ENCODE measurements around the gene USP22. TPM values are rescaled to one million over a fixed set of nuclear protein-coding genes. Genes with fewer than 3 reads are reported as not detected.

Gene USP22
- total and polyA plus RNA-seq, 2 of the 8 experiments (the other 6 are each of a cell fraction or from before 2014, with no cell fraction given) = 221 to 316 TPM

DNA sequence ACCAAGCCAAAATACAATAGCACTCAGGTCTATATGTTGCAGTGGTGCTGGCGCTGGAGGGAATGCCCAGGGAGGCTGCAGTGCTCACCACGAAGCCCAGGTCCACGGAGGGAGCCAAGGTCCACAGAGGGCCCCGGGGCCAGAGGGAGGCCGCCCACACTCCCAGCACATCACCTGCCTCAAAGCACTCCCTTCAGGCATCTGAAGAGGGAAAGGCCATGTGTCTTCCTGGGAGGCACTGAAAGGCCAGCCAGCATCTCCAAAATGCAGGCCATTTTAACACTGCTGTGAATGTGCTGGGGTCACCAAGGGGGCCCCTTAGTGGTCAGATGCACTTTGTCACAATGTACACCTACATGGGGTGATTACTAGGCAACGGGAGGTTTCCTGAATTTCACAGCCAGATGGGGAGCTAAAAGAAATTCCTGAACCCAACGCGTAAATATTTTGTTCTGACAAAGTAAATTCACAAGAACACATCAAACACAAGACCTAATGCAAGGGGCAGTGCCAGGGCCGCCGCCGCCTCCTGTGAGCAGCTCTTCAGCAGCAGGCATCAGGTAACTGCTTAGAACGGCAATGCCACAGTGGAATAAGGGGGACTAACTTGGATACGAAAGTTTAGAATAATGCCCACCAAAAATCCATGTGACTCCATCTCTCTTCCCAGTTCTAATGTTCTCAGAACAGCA lies 42.8 kb downstream of the USP22 start:
- Histone ChIP-seq H3K4me3 (ENCODE audit: extremely low read depth in 1 of 4, insufficient read depth in 2 of 4, low read depth in 3 of 4, low read length in 4 of 4) (no peak overlapping the region), H3K9me3 (ENCODE audit: insufficient read depth in 2 of 2, low read depth in 1 of 2, low read length in 1 of 2) (no peaks in the 10 kb centered on the region), H2AK5ac (ENCODE audit: low read depth, low read length) (no peak overlapping the region), H3K18ac (ENCODE audit: extremely low read depth, low read length) (no peak overlapping the region), H3K56ac (replicated peaks; ENCODE audit: insufficient read length, low read depth, low read length) (no peak overlapping the region), H3K79me1 (ENCODE audit: low read depth, low read length) (peaks cover 2% of the 10 kb centered on the region), H3K14ac (ENCODE audit: insufficient read length) (no peak overlapping the region), H3K9ac (replicated peaks in 1 of 4; ENCODE audit: extremely low read depth in 1 of 4, low read depth in 3 of 4, low read length in 3 of 4) (no peak overlapping the region), H3K36me3 (ENCODE audit: control insufficient read depth in 2 of 4, insufficient read depth in 4 of 4, low read length in 3 of 4) (peaks cover 26 to 52% (median 37%) of the 10 kb centered on the region in 4 experiments), H4K5ac (ENCODE audit: insufficient read length, low read depth, low read length) (no peak overlapping the region), H3K4me1 (replicated peaks in 1 of 4; ENCODE audit: control insufficient read depth in 3 of 4, insufficient read depth in 4 of 4, low read length in 3 of 4) (peaks cover 0 to 4% (median 0%) of the 10 kb centered on the region in 4 experiments; a peak in 1 of 7 replicates), H2BK12ac (ENCODE audit: low read depth, low read length) (no peak overlapping the region), H4K8ac (ENCODE audit: extremely low read depth, insufficient read depth, low read length) (no peak overlapping the region), H2BK20ac (ENCODE audit: low read length) (no peak overlapping the region), H3K27ac (ENCODE audit: low read depth, low read length) (no peak overlapping the region), H3K79me2 (ENCODE audit: control insufficient read depth in 1 of 2, insufficient read depth in 2 of 2, low read length in 2 of 2) (peaks cover 0 to 6% of the 10 kb centered on the region in 2 experiments; a peak in 2 of 4 replicates), H2BK15ac (ENCODE audit: low read length) (no peak overlapping the region), H3K27me3 (replicated peaks in 1 of 4; ENCODE audit: control insufficient read depth in 3 of 4, extremely low read depth in 1 of 4, insufficient read depth in 3 of 4, low read length in 3 of 4) (no peaks in the 10 kb centered on the region), H2BK5ac (ENCODE audit: low read depth, low read length) (no peak overlapping the region), H3K23me2 (ENCODE audit: low read depth, low read length) (no peaks in the 10 kb centered on the region), H4K91ac (replicated peaks; ENCODE audit: insufficient read length, low read length) (no peak overlapping the region), H3K23ac (ENCODE audit: insufficient read length) (no peak overlapping the region), H2AFZ (ENCODE audit: low read length) (no peak overlapping the region), H3K4ac (replicated peaks; ENCODE audit: insufficient read length, low read depth, low read length) (no peak overlapping the region), H4K20me1 (replicated peaks in 1 of 2; ENCODE audit: control insufficient read depth in 1 of 2, insufficient read depth in 2 of 2, low read length in 2 of 2) (peaks cover 17 to 34% of the 10 kb centered on the region in 2 experiments), H3K4me2 (ENCODE audit: insufficient read depth in 1 of 2, low read depth in 2 of 2, low read length in 2 of 2) (no peak overlapping the region), H2BK120ac (replicated peaks; ENCODE audit: low read depth, low read length) (no peak overlapping the region)
- DNase-seq (ENCODE audit: low read depth in 1 of 2, low spot score in 2 of 2) (no peak), FAIRE-seq (no peak)
- POLR2A ChIA-PET (ENCODE audit: partially characterized antibody) = interaction anchor here (0.6 to 2.4 kb wide), 6 partner anchors 11 to 202 kb away, joined by 3 to 8 read pairs (median 4); partner anchors contain the start of gene USP22
- CTCF ChIA-PET (ENCODE audit: partially characterized antibody) = interaction anchor here (0.6 to 0.9 kb wide), 3 partner anchors 12 to 85 kb away, joined by 3 read pairs; no protein-coding TSS in a partner anchor
- 91% methylated on average over 13 of the region's 13 CpGs; no CpG with 5 or more reads in 1 of the 2 experiments for WGBS, 2 experiments (ENCODE audit: extremely low coverage in 1 of 2, insufficient coverage in 1 of 2, insufficient read length in 1 of 2, insufficient replicate concordance in 2 of 2, low coverage in 1 of 2, low lambda C conversion rate in 2 of 2, missing lambda C conversion rate in 1 of 2)
- TF ChIP-seq, protein P1, sequence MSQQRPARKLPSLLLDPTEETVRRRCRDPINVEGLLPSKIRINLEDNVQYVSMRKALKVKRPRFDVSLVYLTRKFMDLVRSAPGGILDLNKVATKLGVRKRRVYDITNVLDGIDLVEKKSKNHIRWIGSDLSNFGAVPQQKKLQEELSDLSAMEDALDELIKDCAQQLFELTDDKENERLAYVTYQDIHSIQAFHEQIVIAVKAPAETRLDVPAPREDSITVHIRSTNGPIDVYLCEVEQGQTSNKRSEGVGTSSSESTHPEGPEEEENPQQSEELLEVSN (IDR thresholded peaks at IDR 0.05) = no peak
- TF ChIP-seq RBBP5 (IDR thresholded peaks at IDR 0.05; ENCODE audit: borderline replicate concordance, low read depth, low read length) (no peak), SIX5 (IDR thresholded peaks at IDR 0.05; ENCODE audit: low read depth, low read length) (no peak), FOSL1 (IDR thresholded peaks at IDR 0.05; ENCODE audit: insufficient read depth, low read depth, low read length) (no peak), POLR2AphosphoS5 (IDR thresholded peaks at IDR 0.05; ENCODE audit: low read depth, low read length) (no peak; the same call in 1 of the 2 replicates), YY1 (IDR thresholded peaks at IDR 0.05; ENCODE audit: low read depth, low read length) (no peak), SIN3A (conservative IDR thresholded peaks at IDR 0.05 in 1 of 2, IDR thresholded peaks at IDR 0.05 in 1 of 2; ENCODE audit: low read depth in 1 of 2, low read length in 2 of 2) (no peak), GTF2F1 (IDR thresholded peaks at IDR 0.05; ENCODE audit: borderline replicate concordance, low read depth, low read length) (no peak), TBP (IDR thresholded peaks at IDR 0.05; ENCODE audit: low read depth, low read length) (no peak)

All from H1 (cell line).